NT2/D1 (cell line): ENCODE results near the gene SMAD5.
A peak's percentile ranks its signal among the peaks of the same experiment; 100 is the strongest.

Experiments
- DNase-seq: peaks from one replicate; pipeline ENCODE4 v3.0.0-alpha.2; 2011; ENCODE audit warnings: low read depth, low spot score
- H3K27me3 ChIP-seq: 2 replicates; pipeline ENCODE4 v1.6.0; 2011; ENCODE audit warnings: mild to moderate bottlenecking; ENCODE audit not compliant: insufficient read length, insufficient read depth
- H3K36me3 ChIP-seq: 2 replicates; pipeline ENCODE4 v1.6.1; 2011; ENCODE audit warnings: mild to moderate bottlenecking, low read length, mixed read lengths; ENCODE audit not compliant: insufficient read depth, insufficient read length
- H3K4me1 ChIP-seq: 2 replicates; pipeline ENCODE4 v1.5.1; 2011; ENCODE audit not compliant: insufficient read depth, insufficient read length
- H3K4me3 ChIP-seq: 2 replicates; pipeline ENCODE4 v1.5.1; 2011; ENCODE audit warnings: low read depth; ENCODE audit not compliant: insufficient read length
- H3K9ac ChIP-seq: 2 replicates; pipeline ENCODE4 v1.6.0; 2011; ENCODE audit warnings: low read depth; ENCODE audit not compliant: insufficient read length
- H3K9me3 ChIP-seq: 2 replicates; pipeline ENCODE4 v1.5.1; 2011; ENCODE audit warnings: mild to moderate bottlenecking, low read length; ENCODE audit not compliant: insufficient read depth
- SUZ12 ChIP-seq: IDR thresholded peaks from 2 replicates; pipeline ENCODE4 v1.6.1; 2011; ENCODE audit not compliant: insufficient read length, insufficient read depth; ENCODE audit errors: extremely low read depth
- YY1 ChIP-seq: IDR thresholded peaks from 2 replicates; pipeline ENCODE4 v1.6.1; 2011; ENCODE audit not compliant: insufficient read length, insufficient read depth
- ZNF274 ChIP-seq: IDR thresholded peaks from 2 replicates; pipeline ENCODE4 v1.6.1; 2011; ENCODE audit warnings: mild to moderate bottlenecking, low read depth, low read length

Gene SMAD5

DNA sequence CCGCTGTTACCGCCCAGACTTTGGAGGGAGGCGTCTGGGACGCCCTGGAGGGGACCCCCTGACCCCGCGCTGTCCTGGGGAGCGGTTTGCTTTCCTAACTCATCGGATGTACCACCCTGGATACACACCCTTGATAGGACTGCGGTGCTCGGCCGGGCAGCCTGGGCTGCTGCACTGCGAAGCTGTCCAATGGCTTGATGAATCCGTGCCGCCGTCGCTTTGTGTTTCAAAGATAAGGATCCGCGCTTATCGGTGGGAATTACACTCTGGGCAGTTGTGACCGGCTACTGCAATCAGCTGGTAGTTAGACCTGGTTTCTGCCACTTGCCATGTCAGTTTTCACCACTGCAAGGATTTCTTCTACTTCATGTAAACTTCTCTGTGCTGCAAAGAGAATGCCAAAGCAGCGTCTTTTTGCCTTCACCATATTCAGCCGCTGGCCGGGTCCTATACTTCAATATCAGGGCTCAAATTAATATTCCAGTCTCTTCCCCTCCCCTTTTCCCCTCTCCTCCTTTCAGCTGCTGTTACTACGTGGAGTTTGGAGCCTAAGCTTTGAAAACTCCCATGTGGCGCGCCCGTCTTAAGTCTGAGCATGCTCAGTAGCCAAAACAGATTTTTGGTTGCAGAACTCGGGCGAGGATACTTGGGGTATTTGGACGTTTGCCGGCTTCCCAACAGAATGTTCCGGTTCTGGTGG lies 727 bp downstream of the SMAD5 start:
- Histone ChIP-seq H3K9me3 (no peaks in the 10 kb centered on the region), H3K36me3 (peaks cover 6% of the 10 kb centered on the region), H3K4me3 (peak overlapping the region; percentile 79), H3K4me1 (no peaks in the 10 kb centered on the region), H3K27me3 (no peaks in the 10 kb centered on the region), H3K9ac (peak overlapping the region; percentile 95)
- no peak for TF ChIP-seq YY1
- no peak for TF ChIP-seq ZNF274
- no peak for TF ChIP-seq SUZ12
- DNase-seq: no peak

DNA sequence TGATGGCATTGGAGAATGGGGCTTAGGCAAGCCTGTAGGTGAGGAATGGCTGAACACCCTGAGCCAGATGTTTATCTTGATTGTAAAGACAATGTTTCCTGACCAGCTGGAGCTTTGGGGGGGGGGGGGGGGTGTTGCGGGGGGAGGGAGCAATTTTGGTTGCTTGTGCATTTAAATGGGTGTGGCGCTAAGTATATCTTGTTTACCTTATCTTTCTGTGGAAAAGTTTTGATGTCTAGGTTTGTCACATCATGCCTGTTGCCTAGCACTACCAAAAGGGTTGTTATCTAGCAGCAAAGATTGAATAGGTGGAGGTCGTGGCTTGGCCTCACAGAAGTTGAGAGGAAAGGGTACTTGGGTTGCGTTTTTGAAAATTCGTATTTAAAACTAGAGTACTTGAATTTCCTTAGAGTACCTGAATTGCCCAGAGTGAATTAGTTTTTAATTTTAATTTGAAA lies 1.3 kb downstream of the SMAD5 start:
- no peaks in the 10 kb centered on the region for H3K4me1 ChIP-seq
- TF ChIP-seq ZNF274 (no peak), SUZ12 (no peak), YY1 (no peak)
- no peak for DNase-seq
- peaks cover 6% of the 10 kb centered on the region for H3K36me3 ChIP-seq
- H3K9ac ChIP-seq: peak overlapping the region; percentile 95
- H3K9me3 ChIP-seq: no peaks in the 10 kb centered on the region
- peak overlapping the region; percentile 79 for H3K4me3 ChIP-seq
- H3K27me3 ChIP-seq: no peaks in the 10 kb centered on the region

DNA sequence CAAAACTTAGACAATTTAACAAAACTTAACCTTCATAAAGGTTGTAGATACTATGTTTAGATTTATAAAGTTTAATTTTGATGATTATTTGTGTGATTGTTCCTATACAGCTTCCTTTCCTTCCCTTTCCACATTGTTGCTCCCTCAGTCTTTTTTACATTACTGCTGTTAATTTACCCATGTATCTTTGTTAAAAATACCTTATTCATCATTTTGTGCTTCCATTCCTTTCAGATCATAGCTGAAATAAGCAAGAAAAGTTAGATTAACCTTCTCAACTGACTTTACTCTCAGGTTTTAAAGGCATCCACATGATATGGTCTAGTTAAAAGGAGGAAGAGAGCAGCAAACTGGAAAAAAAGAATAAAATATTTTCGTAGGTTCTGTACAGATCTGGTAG lies 2.0 kb downstream of the SMAD5 start:
- no peak overlapping the region for H3K9ac ChIP-seq
- no peak for DNase-seq
- no peak overlapping the region for H3K4me3 ChIP-seq
- H3K36me3 ChIP-seq: peaks cover 6% of the 10 kb centered on the region
- TF ChIP-seq SUZ12: no peak
- no peak for TF ChIP-seq ZNF274
- TF ChIP-seq YY1: no peak
- no peaks in the 10 kb centered on the region for H3K9me3 ChIP-seq
- H3K27me3 ChIP-seq: no peaks in the 10 kb centered on the region
- H3K4me1 ChIP-seq: no peaks in the 10 kb centered on the region

GRCh38 chr5:136135536-136135935 lies 2.9 kb downstream of the SMAD5 start:
- H3K4me3 ChIP-seq: no peak overlapping the region
- TF ChIP-seq YY1 (no peak), SUZ12 (no peak), ZNF274 (no peak)
- no peaks in the 10 kb centered on the region for H3K4me1 ChIP-seq
- H3K9me3 ChIP-seq: no peaks in the 10 kb centered on the region
- DNase-seq: no peak
- no peaks in the 10 kb centered on the region for H3K27me3 ChIP-seq
- no peak overlapping the region for H3K9ac ChIP-seq
- H3K36me3 ChIP-seq: peaks cover 6% of the 10 kb centered on the region

GRCh38 chr5:136137497-136138220 lies 5.0 kb downstream of the SMAD5 start:
- Histone ChIP-seq H3K9ac (no peak overlapping the region), H3K4me3 (no peak overlapping the region), H3K27me3 (no peaks in the 10 kb centered on the region), H3K4me1 (no peaks in the 10 kb centered on the region), H3K36me3 (peaks cover 6% of the 10 kb centered on the region), H3K9me3 (no peaks in the 10 kb centered on the region)
- TF ChIP-seq YY1 (no peak), SUZ12 (no peak), ZNF274 (no peak)
- no peak for DNase-seq

- Histone ChIP-seq H3K27me3 (no peaks in the 10 kb centered on the region), H3K36me3 (no peaks in the 10 kb centered on the region), H3K9me3 (no peaks in the 10 kb centered on the region), H3K4me3 (no peak overlapping the region), H3K9ac (no peak overlapping the region), H3K4me1 (no peaks in the 10 kb centered on the region)
- DNase-seq: no peak
- TF ChIP-seq YY1 (no peak), SUZ12 (no peak), ZNF274 (no peak)
These were observed 8.9 kb downstream of the SMAD5 start for GRCh38 chr5:136141561-136141960.

GRCh38 chr5:136143312-136143711 lies 10.7 kb downstream of the SMAD5 start:
- no peak for DNase-seq
- Histone ChIP-seq H3K36me3 (peaks cover under 1% of the 10 kb centered on the region), H3K9ac (no peak overlapping the region), H3K4me3 (no peak overlapping the region), H3K27me3 (no peaks in the 10 kb centered on the region), H3K4me1 (no peaks in the 10 kb centered on the region), H3K9me3 (no peaks in the 10 kb centered on the region)
- no peak for TF ChIP-seq YY1
- no peak for TF ChIP-seq SUZ12
- no peak for TF ChIP-seq ZNF274

- no peaks in the 10 kb centered on the region for H3K9me3 ChIP-seq
- peaks cover 5% of the 10 kb centered on the region for H3K36me3 ChIP-seq
These were observed 11.1 kb downstream of the SMAD5 start for GRCh38 chr5:136143763-136144162.

More at GRCh38 chr5:136143763-136144162, 11.1 kb downstream of the SMAD5 start:
- H3K27me3 ChIP-seq: no peaks in the 10 kb centered on the region
- H3K4me3 ChIP-seq: no peak overlapping the region
- DNase-seq: no peak
- H3K4me1 ChIP-seq: no peaks in the 10 kb centered on the region
- TF ChIP-seq ZNF274 (no peak), YY1 (no peak), SUZ12 (no peak)
- no peak overlapping the region for H3K9ac ChIP-seq
